K562 (cell line): Measurements from ENCODE around the gene GPSM3. TPM values are rescaled to one million over a fixed set of nuclear protein-coding genes. Genes with fewer than 3 reads are reported as not detected.

Source experiments
- ATAC-seq: fragments of 200-7000 bp; cut with Tn5 transposase; 3 replicates; pipeline ENCODE4 v1.9.1; 2020; ENCODE audit warnings: moderate library complexity
- BruUV-seq: library from RNA; stranded (reverse); fragments of 400-500 nt; replicated peaks from 2 replicates; lab custom pipeline; 2021; lab: Mats Ljungman, UMichigan
- CTCF ChIA-PET: fragments of 300-600 bp; formaldehyde crosslinking; extraction: SDS; loops from one replicate; lab custom pipeline; 2021; ENCODE audit warnings: low intra/inter-chr PET ratio; lab: Yijun Ruan, JAX
- POLR2A ChIA-PET: fragments of 300-600, 350-650 bp; sonication (Branson Sonifier 250); formaldehyde crosslinking; extraction: SDS; loops from one replicate; lab custom pipeline; 2021; ENCODE audit warnings: antibody characterized with exemption, inconsistent platforms; lab: Yijun Ruan, JAX
- DNase-seq, 4 experiments: peaks; one replicate each; pipeline versions ENCODE4 v3.0.0 to v3.0.0-alpha.2; 2011 to 2018; ENCODE audit warnings: low spot score in 3 of 4, mixed read lengths in 3 of 4; ENCODE audit errors: extremely low read depth in 1 of 4
- FAIRE-seq: peaks from 2 replicates; lab custom pipeline; 2011; peaks lifted over from hg19 to GRCh38; lab: Jason Lieb, UNC
- H2AFZ ChIP-seq: 2 replicates; pipeline ENCODE4 v1.6.0; 2011; ENCODE audit warnings: low read depth, low read length, control low read depth, inconsistent platforms
- H3K27ac ChIP-seq: fragments of 200-600 bp; 3 replicates; pipeline ENCODE4 v1.8.0; 2011; ENCODE audit warnings: low read depth, mild to moderate bottlenecking, control low read depth, inconsistent platforms, low read length, moderate library complexity, mixed read lengths; ENCODE audit errors: extremely low read depth
- H3K27me3 ChIP-seq, 2 experiments: fragments of 300-600 bp in 1 of 2; 2 replicates in 1 of 2; 3 replicates in 1 of 2; pipeline versions ENCODE4 v1.6.0 to v1.8.0; 2011; ENCODE audit warnings: inconsistent platforms in 2 of 2, low read length in 2 of 2, mild to moderate bottlenecking in 1 of 2, mixed read lengths in 1 of 2, moderate library complexity in 1 of 2; ENCODE audit not compliant: control insufficient read depth in 2 of 2, insufficient read depth in 2 of 2
- H3K36me3 ChIP-seq: fragments of 300-600 bp; 3 replicates; pipeline ENCODE4 v1.8.0; 2011; ENCODE audit warnings: mild to moderate bottlenecking, low read length, inconsistent platforms; ENCODE audit not compliant: control insufficient read depth, insufficient read depth
- H3K4me1 ChIP-seq, 2 experiments: fragments of 200-600 bp in 1 of 2; replicated peaks in 1 of 2; 2 replicates in 1 of 2; 3 replicates in 1 of 2; pipeline versions ENCODE4 v1.5.1 to v1.8.0; 2011; ENCODE audit warnings: inconsistent platforms in 2 of 2, low read length in 2 of 2, mild to moderate bottlenecking in 1 of 2, mixed read lengths in 1 of 2, moderate library complexity in 1 of 2; ENCODE audit not compliant: control insufficient read depth in 2 of 2, insufficient read depth in 2 of 2
- H3K4me2 ChIP-seq: 2 replicates; pipeline ENCODE4 v1.6.1; 2011; ENCODE audit warnings: low read length, control low read depth, inconsistent platforms, mixed read lengths; ENCODE audit not compliant: insufficient read depth
- H3K4me3 ChIP-seq: fragments of 200-600 bp; sonication (generic), shearing (Covaris generic); 2 replicates; pipeline ENCODE4 v1.5.1; 2016; ENCODE audit warnings: control low read depth, inconsistent platforms
- H3K79me2 ChIP-seq: fragments of 200-600 bp; 3 replicates; pipeline ENCODE4 v1.8.0; 2011; ENCODE audit warnings: low read length, inconsistent platforms; ENCODE audit not compliant: control insufficient read depth, insufficient read depth
- H3K9ac ChIP-seq, 2 experiments: 2 replicates each; pipeline versions ENCODE4 v1.6.0 to v1.6.1; 2011; ENCODE audit warnings: low read depth in 2 of 2, low read length in 2 of 2, control low read depth in 1 of 2, inconsistent platforms in 1 of 2, mild to moderate bottlenecking in 1 of 2, mixed read lengths in 1 of 2; ENCODE audit not compliant: insufficient read depth in 1 of 2
- H3K9me1 ChIP-seq: one replicate; pipeline ENCODE4 v1.6.0; 2011; ENCODE audit warnings: inconsistent platforms, mild to moderate bottlenecking, low read length, moderate library complexity; ENCODE audit not compliant: control insufficient read depth, insufficient read depth
- H3K9me3 ChIP-seq: replicated peaks from 2 replicates; pipeline ENCODE4 v1.5.1; 2011; ENCODE audit warnings: low read depth, low read length, inconsistent platforms; ENCODE audit not compliant: control insufficient read depth, insufficient read depth
- H4K20me1 ChIP-seq: replicated peaks from 2 replicates; pipeline ENCODE4 v1.6.1; 2011; ENCODE audit warnings: low read length, inconsistent platforms, mixed read lengths; ENCODE audit not compliant: control insufficient read depth, insufficient read depth
- MXD1 ChIP-seq: fragments of 250-450 bp; sonication (Bioruptor Pico); IDR thresholded peaks from 2 replicates; pipeline ENCODE4 v1.8.0; 2021; ENCODE audit warnings: borderline replicate concordance, mild to moderate bottlenecking, moderate library complexity; ENCODE audit not compliant: poor library complexity, severe bottlenecking
- NFIC ChIP-seq: fragments of 450-650 bp; IDR thresholded peaks from 2 replicates; pipeline ENCODE4 v1.6.1; 2017; ENCODE audit warnings: mild to moderate bottlenecking, inconsistent platforms
- TEAD1 ChIP-seq, 2 experiments: fragments of 450-650 bp in 1 of 2; sonication (generic) in 1 of 2; formaldehyde crosslinking; IDR thresholded peaks; 2 replicates each; pipeline versions ENCODE4 v1.4.0 to v1.8.0; 2020 to 2022; ENCODE audit warnings: mild to moderate bottlenecking in 2 of 2, missing genetic modification reagents in 1 of 2
- WGBS: fragments of 100-300 bp; shearing (Covaris generic); methylation state at CpG from one replicate; pipeline ENCODE4 v1.1.6; 2016; ENCODE audit warnings: low coverage, mixed read lengths; ENCODE audit not compliant: insufficient coverage; ENCODE audit errors: missing lambda C conversion rate; 5-methylcytosine and 5-hydroxymethylcytosine counted together
- in situ Hi-C: fragments of 300-500 bp; cut with MboI; formaldehyde crosslinking; loops from 4 replicates; pipeline ENCODE4 v1.15.0; 2018; ENCODE audit warnings: inconsistent platforms, mixed read lengths
- intact Hi-C: fragments of 100-400 bp; cut with micrococcal nuclease; formaldehyde crosslinking; loops from 2 replicates; pipeline ENCODE4 v1.14.2; 2022
- polyA plus RNA-seq, 8 experiments: library from polyadenylated mRNA; depleted of rRNA in 4 of 8; stranded (reverse) in 5 of 8; unstranded in 3 of 8; fragments of >200 nt; fragmentation: Nextera tagmentation in 2 of 8; fragmentation: Illumina TruSeq in 1 of 8; extraction: Ambion mirVana in 2 of 8; extraction: Trizol in 1 of 8; gene quantifications; 2 replicates each; pipeline versions ENCODE4 v1.2.1 to v1.2.3, GENCODE V29; 2011 to 2014; ENCODE audit warnings: inconsistent platforms in 1 of 8, missing spikeins in 1 of 8
- total RNA-seq, 7 experiments: library from RNA; depleted of rRNA in 6 of 7; stranded (reverse); fragments of >200 nt in 6 of 7; fragmentation: Illumina TruSeq in 2 of 7; extraction: Trizol in 2 of 7; gene quantifications; 2 replicates each; pipeline versions ENCODE4 v1.2.1 to v1.2.3, GENCODE V29; 2011 to 2021; ENCODE audit warnings: low replicate concordance in 1 of 7

GPSM3 gene
- total and polyA plus RNA-seq, 9 of the 15 experiments (the other 6 are each of a cell fraction or from before 2014, with no cell fraction given): 5.3 to 42.6 (median 24.4) TPM

DNA sequence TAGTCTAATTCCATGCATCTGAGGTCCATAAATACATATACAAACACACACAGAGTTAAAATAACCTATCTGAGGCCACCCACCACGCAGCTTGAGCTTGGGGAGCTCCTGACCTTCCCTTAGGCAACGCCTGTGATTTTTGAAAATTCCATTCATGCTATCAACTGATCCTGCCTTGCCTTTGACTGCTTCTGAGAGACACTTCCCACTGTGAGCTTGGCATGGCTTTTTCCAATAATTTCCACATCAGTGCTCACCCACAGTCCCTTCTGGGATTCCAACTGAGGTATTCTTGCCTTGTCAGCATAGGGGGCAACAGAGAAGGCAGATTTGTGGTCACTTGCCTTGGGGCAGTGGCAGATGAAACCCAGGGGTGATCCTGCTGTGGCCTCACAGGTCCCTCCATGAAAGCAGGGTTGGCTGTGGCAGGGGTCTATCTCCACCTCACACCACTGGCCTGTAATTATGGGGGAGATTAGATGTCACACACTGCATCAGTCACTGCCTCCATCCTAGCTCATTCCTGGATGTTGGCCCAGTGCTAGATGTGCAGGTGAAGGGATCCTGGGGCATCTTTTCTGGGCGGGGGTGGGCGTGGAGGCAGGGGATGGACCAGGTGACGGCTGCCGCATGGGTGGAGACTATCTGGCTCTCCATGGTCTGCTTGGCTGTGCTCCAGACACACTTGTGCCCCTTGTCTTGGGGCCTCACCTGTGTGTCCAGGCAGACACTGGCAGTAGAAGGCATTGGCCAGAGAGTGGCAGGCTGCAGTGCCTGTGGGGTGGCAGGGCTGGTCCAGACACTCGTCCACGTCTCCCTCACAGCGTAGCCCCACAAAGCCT is 11.2 kb upstream of the GPSM3 start:
- TF ChIP-seq NFIC (0 out of 2 replicates have a peak, but pooled peaks have one; percentile 4), TEAD1 (CRISPR knock-in tag; IDR thresholded peaks at IDR 0.05) (no peak), MXD1 (no peak)
- ChIA-PET CTCF (no interaction called here), POLR2A (interaction anchor here (0.5 to 1.9 kb wide), 6 partner anchors 8 to 76 kb away, joined by 3 to 10 read pairs (median 4); partner anchors contain the start of genes ATF6B and PBX2)
- Histone ChIP-seq H3K9me3 (no peaks in the 10 kb centered on the region), H3K4me1 (peaks cover 3 to 18% of the 10 kb centered on the region in 2 experiments; a peak in 3 of 5 replicates), H3K27ac (no peak overlapping the region), H3K27me3 (peaks cover 10 to 12% of the 10 kb centered on the region in 2 experiments; a peak in 4 of 5 replicates), H3K9ac (peak overlapping the region in 1 of 2 experiments; percentile 37; a peak in 2 of 4 replicates), H3K79me2 (no peaks in the 10 kb centered on the region), H3K4me2 (no peak overlapping the region), H3K9me1 (no peaks in the 10 kb centered on the region), H3K36me3 (no peaks in the 10 kb centered on the region), H3K4me3 (no peak overlapping the region), H4K20me1 (no peaks in the 10 kb centered on the region), H2AFZ (no peak overlapping the region)
- FAIRE-seq: no peak
- ATAC-seq: no peak
- no peak for DNase-seq
- no TSS peak for BruUV-seq
- in situ Hi-C loops: no loop called here
- WGBS: 7% methylated on average over 9 of the region's 9 CpGs
- intact Hi-C loops: no loop called here
